ENCODE measurements around the gene MAP2K7.

Gene MAP2K7

DNA sequence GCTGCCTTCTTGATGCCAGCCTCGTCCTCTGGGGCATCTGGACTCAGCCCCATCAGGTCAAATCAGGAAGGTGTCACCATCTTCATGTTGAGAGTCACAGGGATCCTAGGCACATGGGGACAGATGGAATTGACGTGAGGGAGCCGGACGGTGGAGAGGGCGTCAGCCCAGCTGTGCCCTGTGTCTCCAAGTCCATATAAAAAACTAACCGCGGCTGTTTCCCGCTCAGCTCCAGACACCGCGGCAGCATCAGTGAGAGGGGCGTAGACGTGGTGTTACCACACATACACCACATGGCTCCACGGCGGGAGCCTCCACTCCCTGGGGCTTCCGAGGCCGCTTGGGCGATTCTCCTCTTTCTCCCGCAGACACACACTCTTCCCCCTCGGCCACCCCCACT is 23.8 kb upstream of the MAP2K7 start:
- ChIA-PET CTCF (no interaction called here), POLR2A (interaction anchor here (0.6 kb wide), 1 partner anchor 49 kb away, joined by 3 read pairs; no protein-coding TSS in a partner anchor)
- TF ChIP-seq, protein P1, sequence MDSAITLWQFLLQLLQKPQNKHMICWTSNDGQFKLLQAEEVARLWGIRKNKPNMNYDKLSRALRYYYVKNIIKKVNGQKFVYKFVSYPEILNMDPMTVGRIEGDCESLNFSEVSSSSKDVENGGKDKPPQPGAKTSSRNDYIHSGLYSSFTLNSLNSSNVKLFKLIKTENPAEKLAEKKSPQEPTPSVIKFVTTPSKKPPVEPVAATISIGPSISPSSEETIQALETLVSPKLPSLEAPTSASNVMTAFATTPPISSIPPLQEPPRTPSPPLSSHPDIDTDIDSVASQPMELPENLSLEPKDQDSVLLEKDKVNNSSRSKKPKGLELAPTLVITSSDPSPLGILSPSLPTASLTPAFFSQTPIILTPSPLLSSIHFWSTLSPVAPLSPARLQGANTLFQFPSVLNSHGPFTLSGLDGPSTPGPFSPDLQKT (IDR thresholded peaks at IDR 0.05; ENCODE audit: borderline replicate concordance, low read depth, low read length): no peak
- TF ChIP-seq, protein P2, sequence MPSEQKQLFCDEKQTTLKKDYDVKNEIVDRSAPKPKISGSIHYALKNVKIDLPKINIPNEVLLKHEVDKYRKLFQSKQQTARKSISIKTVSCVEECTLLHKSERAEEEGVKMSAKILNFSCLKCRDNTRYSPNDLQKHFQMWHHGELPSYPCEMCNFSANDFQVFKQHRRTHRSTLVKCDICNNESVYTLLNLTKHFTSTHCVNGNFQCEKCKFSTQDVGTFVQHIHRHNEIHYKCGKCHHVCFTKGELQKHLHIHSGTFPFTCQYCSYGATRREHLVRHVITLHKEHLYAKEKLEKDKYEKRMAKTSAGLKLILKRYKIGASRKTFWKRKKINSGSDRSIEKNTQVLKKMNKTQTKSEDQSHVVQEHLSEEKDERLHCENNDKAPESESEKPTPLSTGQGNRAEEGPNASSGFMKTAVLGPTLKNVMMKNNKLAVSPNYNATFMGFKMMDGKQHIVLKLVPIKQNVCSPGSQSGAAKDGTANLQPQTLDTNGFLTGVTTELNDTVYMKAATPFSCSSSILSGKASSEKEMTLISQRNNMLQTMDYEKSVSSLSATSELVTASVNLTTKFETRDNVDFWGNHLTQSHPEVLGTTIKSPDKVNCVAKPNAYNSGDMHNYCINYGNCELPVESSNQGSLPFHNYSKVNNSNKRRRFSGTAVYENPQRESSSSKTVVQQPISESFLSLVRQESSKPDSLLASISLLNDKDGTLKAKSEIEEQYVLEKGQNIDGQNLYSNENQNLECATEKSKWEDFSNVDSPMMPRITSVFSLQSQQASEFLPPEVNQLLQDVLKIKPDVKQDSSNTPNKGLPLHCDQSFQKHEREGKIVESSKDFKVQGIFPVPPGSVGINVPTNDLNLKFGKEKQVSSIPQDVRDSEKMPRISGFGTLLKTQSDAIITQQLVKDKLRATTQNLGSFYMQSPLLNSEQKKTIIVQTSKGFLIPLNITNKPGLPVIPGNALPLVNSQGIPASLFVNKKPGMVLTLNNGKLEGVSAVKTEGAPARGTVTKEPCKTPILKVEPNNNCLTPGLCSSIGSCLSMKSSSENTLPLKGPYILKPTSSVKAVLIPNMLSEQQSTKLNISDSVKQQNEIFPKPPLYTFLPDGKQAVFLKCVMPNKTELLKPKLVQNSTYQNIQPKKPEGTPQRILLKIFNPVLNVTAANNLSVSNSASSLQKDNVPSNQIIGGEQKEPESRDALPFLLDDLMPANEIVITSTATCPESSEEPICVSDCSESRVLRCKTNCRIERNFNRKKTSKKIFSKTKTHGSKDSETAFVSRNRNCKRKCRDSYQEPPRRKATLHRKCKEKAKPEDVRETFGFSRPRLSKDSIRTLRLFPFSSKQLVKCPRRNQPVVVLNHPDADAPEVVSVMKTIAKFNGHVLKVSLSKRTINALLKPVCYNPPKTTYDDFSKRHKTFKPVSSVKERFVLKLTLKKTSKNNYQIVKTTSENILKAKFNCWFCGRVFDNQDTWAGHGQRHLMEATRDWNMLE (tag by site-specific recombination; conservative IDR thresholded peaks at IDR 0.05; ENCODE audit: low read depth): no peak
- no peaks in the 10 kb centered on the region for H3K36me3 ChIP-seq (ENCODE audit: control insufficient read depth in 2 of 2, insufficient read depth in 1 of 2, low read length in 2 of 2)
- H3K4me3 ChIP-seq (ENCODE audit: low read depth, low read length): no peak overlapping the region
- no peaks in the 10 kb centered on the region for H3K9me3 ChIP-seq (ENCODE audit: control insufficient read depth, insufficient read depth, low read depth, low read length)
- no peak overlapping the region for H3K27ac ChIP-seq (ENCODE audit: extremely low read depth, low read depth, low read length)
- H3K4me1 ChIP-seq (ENCODE audit: control insufficient read depth, insufficient read depth, low read length): no peaks in the 10 kb centered on the region

DNA sequence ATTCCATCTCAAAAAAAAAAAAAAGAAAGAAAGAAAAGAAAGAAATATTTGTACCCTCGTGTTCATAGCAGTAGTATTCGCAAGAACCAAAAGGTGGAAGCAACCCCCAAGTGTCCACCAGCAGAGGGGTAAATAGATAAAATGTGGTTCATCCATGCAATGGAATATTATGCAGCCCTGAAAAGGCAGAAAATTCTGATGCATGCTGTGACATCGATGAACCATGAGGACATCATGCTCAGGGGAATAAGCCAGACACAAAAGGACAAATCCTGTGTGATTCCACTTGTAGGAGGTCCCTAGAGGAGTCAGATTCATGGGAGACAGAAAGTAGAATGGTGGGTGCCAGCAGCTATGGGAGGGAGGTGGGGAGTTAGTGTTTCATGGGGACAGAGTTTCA is 21.8 kb upstream of the MAP2K7 start:
- no peaks in the 10 kb centered on the region for H3K36me3 ChIP-seq (ENCODE audit: control insufficient read depth in 2 of 2, insufficient read depth in 1 of 2, low read length in 2 of 2)
- ChIA-PET CTCF (interaction anchor here (0.7 to 1.1 kb wide), 3 partner anchors 10 to 29 kb away, joined by 4 to 7 read pairs (median 4); no protein-coding TSS in a partner anchor), POLR2A (no interaction called here)
- TF ChIP-seq, protein P3, sequence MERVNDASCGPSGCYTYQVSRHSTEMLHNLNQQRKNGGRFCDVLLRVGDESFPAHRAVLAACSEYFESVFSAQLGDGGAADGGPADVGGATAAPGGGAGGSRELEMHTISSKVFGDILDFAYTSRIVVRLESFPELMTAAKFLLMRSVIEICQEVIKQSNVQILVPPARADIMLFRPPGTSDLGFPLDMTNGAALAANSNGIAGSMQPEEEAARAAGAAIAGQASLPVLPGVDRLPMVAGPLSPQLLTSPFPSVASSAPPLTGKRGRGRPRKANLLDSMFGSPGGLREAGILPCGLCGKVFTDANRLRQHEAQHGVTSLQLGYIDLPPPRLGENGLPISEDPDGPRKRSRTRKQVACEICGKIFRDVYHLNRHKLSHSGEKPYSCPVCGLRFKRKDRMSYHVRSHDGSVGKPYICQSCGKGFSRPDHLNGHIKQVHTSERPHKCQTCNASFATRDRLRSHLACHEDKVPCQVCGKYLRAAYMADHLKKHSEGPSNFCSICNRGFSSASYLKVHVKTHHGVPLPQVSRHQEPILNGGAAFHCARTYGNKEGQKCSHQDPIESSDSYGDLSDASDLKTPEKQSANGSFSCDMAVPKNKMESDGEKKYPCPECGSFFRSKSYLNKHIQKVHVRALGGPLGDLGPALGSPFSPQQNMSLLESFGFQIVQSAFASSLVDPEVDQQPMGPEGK (tag by site-specific recombination; IDR thresholded peaks at IDR 0.05): no peak
- TF ChIP-seq ZNF610 (tag by site-specific recombination; IDR thresholded peaks at IDR 0.05; ENCODE audit: borderline replicate concordance) (no peak), HOXD13 (CRISPR knock-in tag; IDR thresholded peaks at IDR 0.05; ENCODE audit: borderline replicate concordance) (no peak), ZSCAN30 (tag by site-specific recombination; IDR thresholded peaks at IDR 0.05) (no peak), ZNF2 (tag by site-specific recombination; IDR thresholded peaks at IDR 0.05) (no peak), ZNF560 (tag by site-specific recombination; IDR thresholded peaks at IDR 0.05; ENCODE audit: borderline replicate concordance) (no peak), ZNF629 (tag by site-specific recombination; IDR thresholded peaks at IDR 0.05) (no peak), GLIS1 (tag by site-specific recombination; IDR thresholded peaks at IDR 0.05) (no peak), MZF1 (tag by site-specific recombination; IDR thresholded peaks at IDR 0.05; ENCODE audit: borderline replicate concordance) (no peak), ZNF146 (tag by site-specific recombination; IDR thresholded peaks at IDR 0.05) (peak; percentile 100), ZNF623 (tag by site-specific recombination; IDR thresholded peaks at IDR 0.05) (no peak), ZNF140 (tag by site-specific recombination; IDR thresholded peaks at IDR 0.05) (no peak), ZNF626 (tag by site-specific recombination; IDR thresholded peaks at IDR 0.05) (no peak), ZNF837 (tag by site-specific recombination; IDR thresholded peaks at IDR 0.05) (no peak)
- TF ChIP-seq, protein P4, sequence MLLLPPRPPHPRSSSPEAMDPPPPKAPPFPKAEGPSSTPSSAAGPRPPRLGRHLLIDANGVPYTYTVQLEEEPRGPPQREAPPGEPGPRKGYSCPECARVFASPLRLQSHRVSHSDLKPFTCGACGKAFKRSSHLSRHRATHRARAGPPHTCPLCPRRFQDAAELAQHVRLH (tag by site-specific recombination; IDR thresholded peaks at IDR 0.05): peak; percentile 91
- TF ChIP-seq, protein P5, sequence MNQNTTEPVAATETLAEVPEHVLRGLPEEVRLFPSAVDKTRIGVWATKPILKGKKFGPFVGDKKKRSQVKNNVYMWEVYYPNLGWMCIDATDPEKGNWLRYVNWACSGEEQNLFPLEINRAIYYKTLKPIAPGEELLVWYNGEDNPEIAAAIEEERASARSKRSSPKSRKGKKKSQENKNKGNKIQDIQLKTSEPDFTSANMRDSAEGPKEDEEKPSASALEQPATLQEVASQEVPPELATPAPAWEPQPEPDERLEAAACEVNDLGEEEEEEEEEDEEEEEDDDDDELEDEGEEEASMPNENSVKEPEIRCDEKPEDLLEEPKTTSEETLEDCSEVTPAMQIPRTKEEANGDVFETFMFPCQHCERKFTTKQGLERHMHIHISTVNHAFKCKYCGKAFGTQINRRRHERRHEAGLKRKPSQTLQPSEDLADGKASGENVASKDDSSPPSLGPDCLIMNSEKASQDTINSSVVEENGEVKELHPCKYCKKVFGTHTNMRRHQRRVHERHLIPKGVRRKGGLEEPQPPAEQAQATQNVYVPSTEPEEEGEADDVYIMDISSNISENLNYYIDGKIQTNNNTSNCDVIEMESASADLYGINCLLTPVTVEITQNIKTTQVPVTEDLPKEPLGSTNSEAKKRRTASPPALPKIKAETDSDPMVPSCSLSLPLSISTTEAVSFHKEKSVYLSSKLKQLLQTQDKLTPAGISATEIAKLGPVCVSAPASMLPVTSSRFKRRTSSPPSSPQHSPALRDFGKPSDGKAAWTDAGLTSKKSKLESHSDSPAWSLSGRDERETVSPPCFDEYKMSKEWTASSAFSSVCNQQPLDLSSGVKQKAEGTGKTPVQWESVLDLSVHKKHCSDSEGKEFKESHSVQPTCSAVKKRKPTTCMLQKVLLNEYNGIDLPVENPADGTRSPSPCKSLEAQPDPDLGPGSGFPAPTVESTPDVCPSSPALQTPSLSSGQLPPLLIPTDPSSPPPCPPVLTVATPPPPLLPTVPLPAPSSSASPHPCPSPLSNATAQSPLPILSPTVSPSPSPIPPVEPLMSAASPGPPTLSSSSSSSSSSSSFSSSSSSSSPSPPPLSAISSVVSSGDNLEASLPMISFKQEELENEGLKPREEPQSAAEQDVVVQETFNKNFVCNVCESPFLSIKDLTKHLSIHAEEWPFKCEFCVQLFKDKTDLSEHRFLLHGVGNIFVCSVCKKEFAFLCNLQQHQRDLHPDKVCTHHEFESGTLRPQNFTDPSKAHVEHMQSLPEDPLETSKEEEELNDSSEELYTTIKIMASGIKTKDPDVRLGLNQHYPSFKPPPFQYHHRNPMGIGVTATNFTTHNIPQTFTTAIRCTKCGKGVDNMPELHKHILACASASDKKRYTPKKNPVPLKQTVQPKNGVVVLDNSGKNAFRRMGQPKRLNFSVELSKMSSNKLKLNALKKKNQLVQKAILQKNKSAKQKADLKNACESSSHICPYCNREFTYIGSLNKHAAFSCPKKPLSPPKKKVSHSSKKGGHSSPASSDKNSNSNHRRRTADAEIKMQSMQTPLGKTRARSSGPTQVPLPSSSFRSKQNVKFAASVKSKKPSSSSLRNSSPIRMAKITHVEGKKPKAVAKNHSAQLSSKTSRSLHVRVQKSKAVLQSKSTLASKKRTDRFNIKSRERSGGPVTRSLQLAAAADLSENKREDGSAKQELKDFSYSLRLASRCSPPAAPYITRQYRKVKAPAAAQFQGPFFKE (tag by site-specific recombination; IDR thresholded peaks at IDR 0.05; ENCODE audit: borderline replicate concordance): no peak

More for the DNA sequence above, 21.8 kb upstream of the MAP2K7 start:
- Histone ChIP-seq H3K4me1 (ENCODE audit: control insufficient read depth, insufficient read depth, low read length) (no peaks in the 10 kb centered on the region), H3K9me3 (ENCODE audit: control insufficient read depth, insufficient read depth, low read depth, low read length) (no peaks in the 10 kb centered on the region), H3K4me3 (ENCODE audit: low read depth, low read length) (no peak overlapping the region), H3K27ac (ENCODE audit: extremely low read depth, low read depth, low read length) (no peak overlapping the region)

Data from HEK293 (cell line).